WTC11 (cell line): ENCODE results near the gene RNU2-1. TPM values are rescaled to one million over a fixed set of nuclear protein-coding genes. Genes with fewer than 3 reads are reported as not detected.

ENCODE experiments used
- ATAC-seq: fragments of 200-7000 bp; cut with Tn5 transposase; 2 replicates; pipeline ENCODE4 v1.10.0; 2021; ENCODE audit warnings: mild to moderate bottlenecking, moderate library complexity
- CTCF ChIA-PET: fragments of 300-600 bp; sonication (Branson Sonifier 250); formaldehyde crosslinking; loops from one replicate; lab custom pipeline; 2021; ENCODE audit warnings: antibody characterized with exemption; lab: Charles Lee
- POLR2A ChIA-PET: fragments of 350-600 bp; sonication (Branson Sonifier 250); formaldehyde crosslinking; loops from one replicate; lab custom pipeline; 2021; ENCODE audit warnings: antibody characterized with exemption; lab: Charles Lee
- DNase-seq: peaks from one replicate; pipeline ENCODE4 v3.0.0; 2021; ENCODE audit warnings: low spot score
- H3K27ac Mint-ChIP-seq: 2 replicates; pipeline ENCODE4 v1.8.0; 2021; ENCODE audit warnings: mixed read lengths
- H3K27me3 Mint-ChIP-seq: 2 replicates; pipeline ENCODE4 v1.8.0; 2021; ENCODE audit warnings: low read depth, mild to moderate bottlenecking, moderate library complexity, mixed read lengths
- H3K36me3 Mint-ChIP-seq: 2 replicates; pipeline ENCODE4 v1.8.0; 2021; ENCODE audit warnings: mixed read lengths
- H3K4me1 Mint-ChIP-seq: 2 replicates; pipeline ENCODE4 v1.8.0; 2022; ENCODE audit warnings: mixed read lengths
- H3K4me3 Mint-ChIP-seq: 2 replicates; pipeline ENCODE4 v1.8.0; 2021; ENCODE audit warnings: mild to moderate bottlenecking, moderate library complexity, mixed read lengths
- H3K9me3 Mint-ChIP-seq: 2 replicates; pipeline ENCODE4 v1.8.0; 2021; ENCODE audit warnings: mixed read lengths
- CREM ChIP-seq: sonication (generic); formaldehyde crosslinking; IDR thresholded peaks from 2 replicates; pipeline ENCODE4 v1.8.1; 2022; ENCODE audit warnings: mild to moderate bottlenecking, missing genetic modification reagents, moderate library complexity
- ESRRA ChIP-seq: sonication (generic); formaldehyde crosslinking; IDR thresholded peaks from 2 replicates; pipeline ENCODE4 v1.8.1; 2022; ENCODE audit warnings: mild to moderate bottlenecking, missing genetic modification reagents, borderline replicate concordance
- HMGA2 ChIP-seq: fragments of 250-450 bp; sonication (Bioruptor Pico); IDR thresholded peaks from 2 replicates; pipeline ENCODE4 v1.4.0; 2021; ENCODE audit warnings: mild to moderate bottlenecking, moderate library complexity
- MXD4 ChIP-seq: fragments of 250-450 bp; sonication (Bioruptor Pico); IDR thresholded peaks from 2 replicates; pipeline ENCODE4 v1.8.0; 2021; ENCODE audit warnings: mild to moderate bottlenecking, moderate library complexity, borderline replicate concordance
- MYBL2 ChIP-seq: sonication (generic); formaldehyde crosslinking; IDR thresholded peaks from 2 replicates; pipeline ENCODE4 v1.8.1; 2023; ENCODE audit warnings: mild to moderate bottlenecking, moderate library complexity, missing genetic modification reagents
- SMAD3 ChIP-seq: sonication (generic); formaldehyde crosslinking; IDR thresholded peaks from 2 replicates; pipeline ENCODE4 v1.8.0; 2022; ENCODE audit warnings: missing genetic modification reagents, mild to moderate bottlenecking, borderline replicate concordance
- SOX15 ChIP-seq: fragments of 250-450 bp; sonication (Bioruptor Pico); IDR thresholded peaks from 2 replicates; pipeline ENCODE4 v1.9.0; 2021; ENCODE audit warnings: mild to moderate bottlenecking
- SP1 ChIP-seq: sonication (generic); formaldehyde crosslinking; conservative IDR thresholded peaks from 2 replicates; pipeline ENCODE4 v1.8.1; 2022; ENCODE audit warnings: missing genetic modification reagents
- ZNF138 ChIP-seq: sonication (generic); formaldehyde crosslinking; conservative IDR thresholded peaks from 2 replicates; pipeline ENCODE4 v1.8.1; 2022; ENCODE audit warnings: mild to moderate bottlenecking, moderate library complexity, missing genetic modification reagents
- ZNF416 ChIP-seq: fragments of 250-450 bp; sonication (Bioruptor Pico); IDR thresholded peaks from 2 replicates; pipeline ENCODE4 v1.9.0; 2021; ENCODE audit warnings: mild to moderate bottlenecking, inconsistent platforms
- ZNF423 ChIP-seq: fragments of 250-450 bp; sonication (Bioruptor Pico); IDR thresholded peaks from 2 replicates; pipeline ENCODE4 v2.1.2; 2022; ENCODE audit warnings: mild to moderate bottlenecking, moderate library complexity
- total RNA-seq: library from RNA; stranded (reverse); gene quantifications from 3 replicates; pipeline ENCODE4 v1.2.3, GENCODE V29; 2021
- TF ChIP-seq, protein P1 (sequence below): fragments of 250-450 bp; sonication (Bioruptor Pico); IDR thresholded peaks from 2 replicates; pipeline ENCODE4 v1.9.0; 2021; ENCODE audit warnings: mild to moderate bottlenecking
- TF ChIP-seq, protein P2 (sequence below): fragments of 250-450 bp; sonication (Bioruptor Pico); conservative IDR thresholded peaks from 2 replicates; pipeline ENCODE4 v1.9.0; 2021; ENCODE audit warnings: mild to moderate bottlenecking
- TF ChIP-seq, protein P3 (sequence below): sonication (generic); formaldehyde crosslinking; IDR thresholded peaks from 2 replicates; pipeline ENCODE4 v1.8.1; 2022; ENCODE audit warnings: low read depth, missing genetic modification reagents, borderline replicate concordance
- TF ChIP-seq, protein P4 (sequence below): sonication (generic); formaldehyde crosslinking; conservative IDR thresholded peaks from 2 replicates; pipeline ENCODE4 v1.8.1; 2023; ENCODE audit warnings: mild to moderate bottlenecking, low read depth, missing genetic modification reagents, moderate library complexity
- TF ChIP-seq, protein P5 (sequence below): sonication (generic); formaldehyde crosslinking; IDR thresholded peaks from 2 replicates; pipeline ENCODE4 v1.8.0; 2022; ENCODE audit warnings: missing genetic modification reagents
- TF ChIP-seq, protein P6 (sequence below): sonication (generic); formaldehyde crosslinking; IDR thresholded peaks from 2 replicates; pipeline ENCODE4 v1.8.0; 2023; ENCODE audit warnings: mild to moderate bottlenecking, missing genetic modification reagents
- TF ChIP-seq, protein P7 (sequence below): sonication (generic); formaldehyde crosslinking; IDR thresholded peaks from 2 replicates; pipeline ENCODE4 v1.8.0; 2022; ENCODE audit warnings: mild to moderate bottlenecking, missing genetic modification reagents

The RNU2-1 gene
- total RNA-seq, 1 experiment from 2014 or later = 6,122 TPM

DNA sequence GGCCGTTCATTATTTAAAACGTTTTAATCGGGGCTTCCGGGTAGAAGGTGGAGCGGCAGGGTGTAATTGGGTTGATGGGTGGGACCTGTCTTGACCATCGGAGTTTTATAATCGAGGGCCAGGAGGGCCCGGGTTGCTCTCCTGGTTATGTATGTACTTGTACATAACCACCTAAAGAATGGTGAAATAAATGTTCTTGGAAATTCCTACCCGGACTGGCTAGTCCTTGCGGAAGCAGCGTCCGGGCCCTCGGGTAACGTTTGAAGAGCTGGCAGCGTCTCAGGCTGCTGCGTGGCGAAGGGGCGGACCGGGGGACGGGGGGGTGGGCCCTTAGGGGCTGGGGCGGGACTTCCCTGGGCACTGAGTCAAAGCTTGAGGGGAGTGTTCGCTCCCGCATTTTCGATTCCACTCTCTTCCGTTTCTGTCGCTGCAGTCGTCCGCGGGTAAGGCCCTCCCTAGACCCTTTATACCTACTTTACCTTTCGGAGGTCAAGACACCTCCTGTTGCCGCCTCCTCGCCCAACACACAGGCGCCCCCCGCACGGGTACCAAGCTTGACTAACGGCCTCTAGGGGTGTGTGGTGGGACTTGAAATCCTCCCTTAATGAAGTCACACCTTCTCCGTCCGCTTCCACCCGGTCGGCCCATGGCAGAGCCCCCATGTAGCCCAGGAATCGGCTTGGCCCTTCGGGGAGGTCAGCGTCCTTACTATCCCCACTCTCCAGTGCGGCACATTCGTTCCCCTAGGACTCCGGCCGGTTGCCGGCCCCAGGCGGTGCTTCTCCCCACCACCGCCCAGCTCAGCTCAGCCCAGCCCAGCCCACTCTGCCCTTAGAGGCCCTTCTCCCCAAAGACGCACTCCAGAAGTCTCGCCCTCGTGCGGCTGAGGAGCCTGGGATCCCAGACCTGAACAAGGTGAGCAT lies 22.0 kb downstream of the RNU2-1 start, which contains the start of gene TMEM106A:
TSS of gene TMEM106A (plus strand) at position 396 of the 923 bp plus-strand sequence. CDS start 1,167 bp downstream, outside the sequence.
- ATAC-seq = peak; percentile 85
- peak within 1 kb of the TSS; percentile 94 for H3K4me3 Mint-ChIP-seq
- CTCF ChIA-PET = interaction anchor here (0.5 to 1.9 kb wide), 22 partner anchors 9 to 938 kb away, joined by 3 to 11 read pairs (median 4); partner anchors contain the start of genes BECN1, BRCA1, NBR1 and RND2
- POLR2A ChIA-PET = interaction anchor here (0.5 to 1.7 kb wide), 5 partner anchors 10 to 387 kb away, joined by 3 to 11 read pairs (median 3); partner anchors contain the start of gene RPL27
- DNase-seq = peak; percentile 75
- peak within 1 kb of the TSS; percentile 96 for H3K27ac Mint-ChIP-seq
- no peaks in the 10 kb centered on the region for H3K27me3 Mint-ChIP-seq
- peaks cover 6% of the 10 kb centered on the region; the same call in 1 of the 2 replicates for H3K36me3 Mint-ChIP-seq
- no peaks in the 10 kb centered on the region for H3K9me3 Mint-ChIP-seq
- peaks cover 20% of the 10 kb centered on the region for H3K4me1 Mint-ChIP-seq
- no peak for TF ChIP-seq MXD4 (CRISPR knock-in tag)
- TF ChIP-seq, protein P1, sequence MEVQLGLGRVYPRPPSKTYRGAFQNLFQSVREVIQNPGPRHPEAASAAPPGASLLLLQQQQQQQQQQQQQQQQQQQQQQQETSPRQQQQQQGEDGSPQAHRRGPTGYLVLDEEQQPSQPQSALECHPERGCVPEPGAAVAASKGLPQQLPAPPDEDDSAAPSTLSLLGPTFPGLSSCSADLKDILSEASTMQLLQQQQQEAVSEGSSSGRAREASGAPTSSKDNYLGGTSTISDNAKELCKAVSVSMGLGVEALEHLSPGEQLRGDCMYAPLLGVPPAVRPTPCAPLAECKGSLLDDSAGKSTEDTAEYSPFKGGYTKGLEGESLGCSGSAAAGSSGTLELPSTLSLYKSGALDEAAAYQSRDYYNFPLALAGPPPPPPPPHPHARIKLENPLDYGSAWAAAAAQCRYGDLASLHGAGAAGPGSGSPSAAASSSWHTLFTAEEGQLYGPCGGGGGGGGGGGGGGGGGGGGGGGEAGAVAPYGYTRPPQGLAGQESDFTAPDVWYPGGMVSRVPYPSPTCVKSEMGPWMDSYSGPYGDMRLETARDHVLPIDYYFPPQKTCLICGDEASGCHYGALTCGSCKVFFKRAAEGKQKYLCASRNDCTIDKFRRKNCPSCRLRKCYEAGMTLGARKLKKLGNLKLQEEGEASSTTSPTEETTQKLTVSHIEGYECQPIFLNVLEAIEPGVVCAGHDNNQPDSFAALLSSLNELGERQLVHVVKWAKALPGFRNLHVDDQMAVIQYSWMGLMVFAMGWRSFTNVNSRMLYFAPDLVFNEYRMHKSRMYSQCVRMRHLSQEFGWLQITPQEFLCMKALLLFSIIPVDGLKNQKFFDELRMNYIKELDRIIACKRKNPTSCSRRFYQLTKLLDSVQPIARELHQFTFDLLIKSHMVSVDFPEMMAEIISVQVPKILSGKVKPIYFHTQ (CRISPR knock-in tag) = no peak
- TF ChIP-seq, protein P2, sequence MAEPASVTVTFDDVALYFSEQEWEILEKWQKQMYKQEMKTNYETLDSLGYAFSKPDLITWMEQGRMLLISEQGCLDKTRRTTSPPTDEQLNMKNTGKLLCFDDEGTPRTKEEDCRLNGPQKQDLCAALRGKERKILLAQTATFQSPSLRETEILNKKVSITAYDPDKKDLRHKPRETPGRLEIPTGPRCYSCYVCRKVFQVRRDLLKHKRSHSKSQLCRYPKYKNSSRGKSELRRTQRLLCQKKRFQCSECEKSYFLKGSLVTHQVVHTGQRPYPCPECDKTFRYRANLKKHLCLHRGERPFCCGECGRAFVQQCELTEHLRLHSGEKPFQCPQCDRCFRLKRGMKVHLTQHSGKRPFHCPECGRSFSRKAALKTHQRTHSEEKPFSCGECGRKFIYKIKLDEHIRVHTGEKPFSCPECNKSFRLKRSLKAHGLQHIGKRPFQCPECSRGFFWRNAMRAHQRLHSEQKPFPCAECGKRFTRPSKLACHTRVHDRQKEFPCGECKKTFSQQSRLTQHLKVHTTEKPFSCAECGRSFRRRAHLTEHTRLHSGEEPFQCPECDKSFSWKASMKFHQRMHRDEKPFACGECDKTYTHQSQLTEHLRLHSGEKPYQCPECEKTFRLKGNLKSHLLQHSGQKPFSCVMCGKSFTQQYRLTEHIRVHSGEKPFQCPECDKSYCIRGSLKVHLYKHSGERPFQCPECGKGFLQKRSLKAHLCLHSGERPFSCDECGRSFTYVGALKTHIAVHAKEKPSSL (CRISPR knock-in tag) = no peak
- no peak for TF ChIP-seq SMAD3 (CRISPR knock-in tag)
- TF ChIP-seq, protein P3, sequence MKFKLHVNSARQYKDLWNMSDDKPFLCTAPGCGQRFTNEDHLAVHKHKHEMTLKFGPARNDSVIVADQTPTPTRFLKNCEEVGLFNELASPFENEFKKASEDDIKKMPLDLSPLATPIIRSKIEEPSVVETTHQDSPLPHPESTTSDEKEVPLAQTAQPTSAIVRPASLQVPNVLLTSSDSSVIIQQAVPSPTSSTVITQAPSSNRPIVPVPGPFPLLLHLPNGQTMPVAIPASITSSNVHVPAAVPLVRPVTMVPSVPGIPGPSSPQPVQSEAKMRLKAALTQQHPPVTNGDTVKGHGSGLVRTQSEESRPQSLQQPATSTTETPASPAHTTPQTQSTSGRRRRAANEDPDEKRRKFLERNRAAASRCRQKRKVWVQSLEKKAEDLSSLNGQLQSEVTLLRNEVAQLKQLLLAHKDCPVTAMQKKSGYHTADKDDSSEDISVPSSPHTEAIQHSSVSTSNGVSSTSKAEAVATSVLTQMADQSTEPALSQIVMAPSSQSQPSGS (CRISPR knock-in tag) = no peak
- no peak for TF ChIP-seq SP1 (CRISPR knock-in tag)
- TF ChIP-seq, protein P4, sequence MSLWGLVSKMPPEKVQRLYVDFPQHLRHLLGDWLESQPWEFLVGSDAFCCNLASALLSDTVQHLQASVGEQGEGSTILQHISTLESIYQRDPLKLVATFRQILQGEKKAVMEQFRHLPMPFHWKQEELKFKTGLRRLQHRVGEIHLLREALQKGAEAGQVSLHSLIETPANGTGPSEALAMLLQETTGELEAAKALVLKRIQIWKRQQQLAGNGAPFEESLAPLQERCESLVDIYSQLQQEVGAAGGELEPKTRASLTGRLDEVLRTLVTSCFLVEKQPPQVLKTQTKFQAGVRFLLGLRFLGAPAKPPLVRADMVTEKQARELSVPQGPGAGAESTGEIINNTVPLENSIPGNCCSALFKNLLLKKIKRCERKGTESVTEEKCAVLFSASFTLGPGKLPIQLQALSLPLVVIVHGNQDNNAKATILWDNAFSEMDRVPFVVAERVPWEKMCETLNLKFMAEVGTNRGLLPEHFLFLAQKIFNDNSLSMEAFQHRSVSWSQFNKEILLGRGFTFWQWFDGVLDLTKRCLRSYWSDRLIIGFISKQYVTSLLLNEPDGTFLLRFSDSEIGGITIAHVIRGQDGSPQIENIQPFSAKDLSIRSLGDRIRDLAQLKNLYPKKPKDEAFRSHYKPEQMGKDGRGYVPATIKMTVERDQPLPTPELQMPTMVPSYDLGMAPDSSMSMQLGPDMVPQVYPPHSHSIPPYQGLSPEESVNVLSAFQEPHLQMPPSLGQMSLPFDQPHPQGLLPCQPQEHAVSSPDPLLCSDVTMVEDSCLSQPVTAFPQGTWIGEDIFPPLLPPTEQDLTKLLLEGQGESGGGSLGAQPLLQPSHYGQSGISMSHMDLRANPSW (CRISPR knock-in tag) = no peak
- TF ChIP-seq ZNF423 (CRISPR knock-in tag) = no peak
- TF ChIP-seq ZNF138 (CRISPR knock-in tag) = no peak
- no peak for TF ChIP-seq CREM
- TF ChIP-seq, protein P5, sequence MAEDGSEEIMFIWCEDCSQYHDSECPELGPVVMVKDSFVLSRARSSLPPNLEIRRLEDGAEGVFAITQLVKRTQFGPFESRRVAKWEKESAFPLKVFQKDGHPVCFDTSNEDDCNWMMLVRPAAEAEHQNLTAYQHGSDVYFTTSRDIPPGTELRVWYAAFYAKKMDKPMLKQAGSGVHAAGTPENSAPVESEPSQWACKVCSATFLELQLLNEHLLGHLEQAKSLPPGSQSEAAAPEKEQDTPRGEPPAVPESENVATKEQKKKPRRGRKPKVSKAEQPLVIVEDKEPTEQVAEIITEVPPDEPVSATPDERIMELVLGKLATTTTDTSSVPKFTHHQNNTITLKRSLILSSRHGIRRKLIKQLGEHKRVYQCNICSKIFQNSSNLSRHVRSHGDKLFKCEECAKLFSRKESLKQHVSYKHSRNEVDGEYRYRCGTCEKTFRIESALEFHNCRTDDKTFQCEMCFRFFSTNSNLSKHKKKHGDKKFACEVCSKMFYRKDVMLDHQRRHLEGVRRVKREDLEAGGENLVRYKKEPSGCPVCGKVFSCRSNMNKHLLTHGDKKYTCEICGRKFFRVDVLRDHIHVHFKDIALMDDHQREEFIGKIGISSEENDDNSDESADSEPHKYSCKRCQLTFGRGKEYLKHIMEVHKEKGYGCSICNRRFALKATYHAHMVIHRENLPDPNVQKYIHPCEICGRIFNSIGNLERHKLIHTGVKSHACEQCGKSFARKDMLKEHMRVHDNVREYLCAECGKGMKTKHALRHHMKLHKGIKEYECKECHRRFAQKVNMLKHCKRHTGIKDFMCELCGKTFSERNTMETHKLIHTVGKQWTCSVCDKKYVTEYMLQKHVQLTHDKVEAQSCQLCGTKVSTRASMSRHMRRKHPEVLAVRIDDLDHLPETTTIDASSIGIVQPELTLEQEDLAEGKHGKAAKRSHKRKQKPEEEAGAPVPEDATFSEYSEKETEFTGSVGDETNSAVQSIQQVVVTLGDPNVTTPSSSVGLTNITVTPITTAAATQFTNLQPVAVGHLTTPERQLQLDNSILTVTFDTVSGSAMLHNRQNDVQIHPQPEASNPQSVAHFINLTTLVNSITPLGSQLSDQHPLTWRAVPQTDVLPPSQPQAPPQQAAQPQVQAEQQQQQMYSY (CRISPR knock-in tag) = no peak
- TF ChIP-seq, protein P6, sequence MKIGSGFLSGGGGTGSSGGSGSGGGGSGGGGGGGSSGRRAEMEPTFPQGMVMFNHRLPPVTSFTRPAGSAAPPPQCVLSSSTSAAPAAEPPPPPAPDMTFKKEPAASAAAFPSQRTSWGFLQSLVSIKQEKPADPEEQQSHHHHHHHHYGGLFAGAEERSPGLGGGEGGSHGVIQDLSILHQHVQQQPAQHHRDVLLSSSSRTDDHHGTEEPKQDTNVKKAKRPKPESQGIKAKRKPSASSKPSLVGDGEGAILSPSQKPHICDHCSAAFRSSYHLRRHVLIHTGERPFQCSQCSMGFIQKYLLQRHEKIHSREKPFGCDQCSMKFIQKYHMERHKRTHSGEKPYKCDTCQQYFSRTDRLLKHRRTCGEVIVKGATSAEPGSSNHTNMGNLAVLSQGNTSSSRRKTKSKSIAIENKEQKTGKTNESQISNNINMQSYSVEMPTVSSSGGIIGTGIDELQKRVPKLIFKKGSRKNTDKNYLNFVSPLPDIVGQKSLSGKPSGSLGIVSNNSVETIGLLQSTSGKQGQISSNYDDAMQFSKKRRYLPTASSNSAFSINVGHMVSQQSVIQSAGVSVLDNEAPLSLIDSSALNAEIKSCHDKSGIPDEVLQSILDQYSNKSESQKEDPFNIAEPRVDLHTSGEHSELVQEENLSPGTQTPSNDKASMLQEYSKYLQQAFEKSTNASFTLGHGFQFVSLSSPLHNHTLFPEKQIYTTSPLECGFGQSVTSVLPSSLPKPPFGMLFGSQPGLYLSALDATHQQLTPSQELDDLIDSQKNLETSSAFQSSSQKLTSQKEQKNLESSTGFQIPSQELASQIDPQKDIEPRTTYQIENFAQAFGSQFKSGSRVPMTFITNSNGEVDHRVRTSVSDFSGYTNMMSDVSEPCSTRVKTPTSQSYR (CRISPR knock-in tag) = no peak
- TF ChIP-seq ZNF416 (CRISPR knock-in tag) = peak; percentile 48; the same call in 1 of the 2 replicates
- TF ChIP-seq, protein P7, sequence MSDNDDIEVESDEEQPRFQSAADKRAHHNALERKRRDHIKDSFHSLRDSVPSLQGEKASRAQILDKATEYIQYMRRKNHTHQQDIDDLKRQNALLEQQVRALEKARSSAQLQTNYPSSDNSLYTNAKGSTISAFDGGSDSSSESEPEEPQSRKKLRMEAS (CRISPR knock-in tag) = peak; percentile 18; the same call in 1 of the 2 replicates
- no peak for TF ChIP-seq SOX15 (CRISPR knock-in tag)
- TF ChIP-seq MYBL2 (CRISPR knock-in tag) = no peak
- TF ChIP-seq ESRRA (CRISPR knock-in tag) = peak; percentile 44; the same call in 1 of the 2 replicates
- no peak for TF ChIP-seq HMGA2 (CRISPR knock-in tag)
